Neural cell (in vitro differentiated cells): ENCODE data around the gene OR1E2. TPM values are rescaled to one million over a fixed set of nuclear protein-coding genes. Genes with fewer than 3 reads are reported as not detected.
"Not testable (repeated sequence)": the region's sequence is repeated elsewhere in the genome, so short reads cannot be mapped to it uniquely, and the experiment has no call there.

Experiments used
- H2AFZ ChIP-seq: fragments of 200-600, 300-800 bp; sonication (generic), shearing (Covaris generic); 2 replicates; pipeline ENCODE4 v1.6.0; 2014; ENCODE audit warnings: low read depth, mild to moderate bottlenecking, antibody characterized with exemption, low read length, moderate library complexity
- H3F3A ChIP-seq: fragments of 200-600 bp; shearing (Covaris generic); 2 replicates; pipeline ENCODE4 v1.6.1; 2016; ENCODE audit warnings: mild to moderate bottlenecking, moderate library complexity, mixed read lengths, antibody characterized with exemption, low read length; ENCODE audit not compliant: insufficient read depth, poor library complexity, severe bottlenecking
- H3K27ac ChIP-seq: fragments of 200-600, 300-800 bp; sonication (generic), shearing (Covaris generic); 2 replicates; pipeline ENCODE4 v1.5.1; 2014; ENCODE audit warnings: mild to moderate bottlenecking, low read length, moderate library complexity
- H3K27me3 ChIP-seq: fragments of 300-800, 200-600 bp; sonication (generic), shearing (Covaris generic); 2 replicates; pipeline ENCODE4 v1.6.0; 2014; ENCODE audit warnings: mild to moderate bottlenecking, low read depth, low read length, moderate library complexity; ENCODE audit not compliant: insufficient read depth
- H3K36me3 ChIP-seq: fragments of 300-800, 200-600 bp; sonication (generic), shearing (Covaris generic); 2 replicates; pipeline ENCODE4 v1.5.1; 2014; ENCODE audit warnings: mild to moderate bottlenecking, antibody characterized with exemption, low read length, moderate library complexity; ENCODE audit not compliant: insufficient read depth
- H3K4me2 ChIP-seq: fragments of 300-800, 200-600 bp; sonication (generic), shearing (Covaris generic); 2 replicates; pipeline ENCODE4 v1.6.0; 2014; ENCODE audit warnings: mild to moderate bottlenecking, low read length
- H3K4me3 ChIP-seq: fragments of 300-800, 200-600 bp; sonication (generic), shearing (Covaris generic); 2 replicates; pipeline ENCODE4 v1.5.1; 2014; ENCODE audit warnings: mild to moderate bottlenecking, low read length, moderate library complexity
- H3K79me2 ChIP-seq: fragments of 200-600 bp; shearing (Covaris generic); replicated peaks from 2 replicates; pipeline ENCODE4 v1.6.0; 2014; ENCODE audit warnings: mild to moderate bottlenecking, low read length, moderate library complexity; ENCODE audit not compliant: insufficient read depth
- H3K9ac ChIP-seq: fragments of 300-800, 200-600 bp; sonication (generic), shearing (Covaris generic); 2 replicates; pipeline ENCODE4 v1.6.1; 2016; ENCODE audit warnings: mild to moderate bottlenecking, low read length, mixed read lengths
- H3K9me2 ChIP-seq: fragments of 200-600 bp; shearing (Covaris generic); 2 replicates; pipeline ENCODE4 v1.6.1; 2016; ENCODE audit warnings: mild to moderate bottlenecking, low read length, mixed read lengths; ENCODE audit not compliant: insufficient read depth
- H3K9me3 ChIP-seq: fragments of 200-600, 300-800 bp; sonication (generic), shearing (Covaris generic); 2 replicates; pipeline ENCODE4 v1.6.1; 2016; ENCODE audit warnings: mild to moderate bottlenecking, mixed run types, low read length, moderate library complexity, mixed read lengths
- H4K20me1 ChIP-seq: fragments of 200-600 bp; shearing (Covaris generic); 2 replicates; pipeline ENCODE4 v1.6.1; 2016; ENCODE audit warnings: mild to moderate bottlenecking, mixed run types; ENCODE audit not compliant: insufficient read depth
- CTCF ChIP-seq: fragments of 450-650 bp; IDR thresholded peaks from 2 replicates; pipeline ENCODE4 v1.5.1; 2014; ENCODE audit warnings: antibody characterized with exemption, mild to moderate bottlenecking, moderate library complexity; ENCODE audit not compliant: poor library complexity, severe bottlenecking
- EP300 ChIP-seq: fragments of 450-650 bp; conservative IDR thresholded peaks from 2 replicates; pipeline ENCODE4 v1.6.1; 2014; ENCODE audit warnings: antibody characterized with exemption, mild to moderate bottlenecking, moderate library complexity; ENCODE audit not compliant: poor library complexity, severe bottlenecking
- EZH2 ChIP-seq: fragments of 200-600, 300-800 bp; shearing (Covaris generic), sonication (generic); IDR thresholded peaks from 2 replicates; pipeline ENCODE4 v1.6.1; 2014; ENCODE audit warnings: antibody characterized with exemption, low read length, borderline replicate concordance, mild to moderate bottlenecking; ENCODE audit not compliant: insufficient read depth, poor library complexity, severe bottlenecking
- MXI1 ChIP-seq: fragments of 450-650 bp; conservative IDR thresholded peaks from 2 replicates; pipeline ENCODE4 v1.6.1; 2014; ENCODE audit warnings: antibody characterized with exemption, mild to moderate bottlenecking; ENCODE audit not compliant: poor library complexity, severe bottlenecking
- POLR2AphosphoS5 ChIP-seq: IDR thresholded peaks from 2 replicates; pipeline ENCODE4 v1.6.1; 2012
- RAD21 ChIP-seq: fragments of 450-650 bp; conservative IDR thresholded peaks from 2 replicates; pipeline ENCODE4 v1.6.1; 2014; ENCODE audit warnings: antibody characterized with exemption, mild to moderate bottlenecking, moderate library complexity
- REST ChIP-seq: IDR thresholded peaks from 2 replicates; pipeline ENCODE4 v1.6.1; 2012; ENCODE audit warnings: borderline replicate concordance
- SMC3 ChIP-seq: fragments of 450-650 bp; conservative IDR thresholded peaks from 2 replicates; pipeline ENCODE4 v1.6.1; 2014; ENCODE audit warnings: antibody characterized with exemption, mild to moderate bottlenecking, moderate library complexity; ENCODE audit not compliant: poor library complexity
- TAF1 ChIP-seq: IDR thresholded peaks from 2 replicates; pipeline ENCODE4 v1.6.1; 2012; ENCODE audit warnings: low read depth
- polyA plus RNA-seq: library from polyadenylated mRNA; depleted of rRNA; stranded (reverse); fragments of >200 nt; gene quantifications from 2 replicates; pipeline ENCODE4 v1.2.3, GENCODE V29; 2014

OR1E2 gene
- polyA plus RNA-seq, 1 donor from 2014 or later: not detected

- Histone ChIP-seq H3K9me2 (no peaks in the 10 kb centered on the region), H3K27me3 (no peaks in the 10 kb centered on the region), H3K27ac (no peak overlapping the region), H3K9me3 (no peaks in the 10 kb centered on the region), H3F3A (no peaks in the 10 kb centered on the region), H4K20me1 (no peaks in the 10 kb centered on the region), H2AFZ (no peak overlapping the region), H3K9ac (no peak overlapping the region), H3K4me2 (no peak overlapping the region), H3K79me2 (no peaks in the 10 kb centered on the region), H3K4me3 (no peak overlapping the region), H3K36me3 (no peaks in the 10 kb centered on the region)
- TF ChIP-seq EP300 (no peak), REST (no peak), SMC3 (no peak), RAD21 (no peak), CTCF (no peak), EZH2 (no peak), POLR2AphosphoS5 (no peak), MXI1 (no peak), TAF1 (no peak)
Observed at GRCh38 chr17:3438368-3438767, 4.7 kb upstream of the OR1E2 start.

- not testable (repeated sequence) for H3K27ac ChIP-seq, H3K4me3 ChIP-seq, H3K9me2 ChIP-seq, H3K9ac ChIP-seq, H3K36me3 ChIP-seq, H2AFZ ChIP-seq, H4K20me1 ChIP-seq, H3F3A ChIP-seq, H3K27me3 ChIP-seq, H3K79me2 ChIP-seq, H3K4me2 ChIP-seq, H3K9me3 ChIP-seq
Observed at GRCh38 chr17:3433215-3433614, 426 bp downstream of the OR1E2 start.

GRCh38 chr17:3418222-3418621, 15.4 kb downstream of the OR1E2 start:
- Histone ChIP-seq H2AFZ (no peak overlapping the region), H3K9ac (no peak overlapping the region), H3K9me3 (no peaks in the 10 kb centered on the region), H3K4me3 (no peak overlapping the region), H3K36me3 (no peaks in the 10 kb centered on the region), H3K27me3 (no peaks in the 10 kb centered on the region), H3K4me2 (no peak overlapping the region), H4K20me1 (no peaks in the 10 kb centered on the region), H3K79me2 (no peaks in the 10 kb centered on the region), H3F3A (no peaks in the 10 kb centered on the region), H3K9me2 (no peaks in the 10 kb centered on the region), H3K27ac (no peak overlapping the region)
- no peak for TF ChIP-seq RAD21
- no peak for TF ChIP-seq CTCF
- TF ChIP-seq EP300: no peak
- TF ChIP-seq REST: no peak
- no peak for TF ChIP-seq SMC3
- TF ChIP-seq TAF1: no peak
- no peak for TF ChIP-seq POLR2AphosphoS5
- no peak for TF ChIP-seq EZH2
- no peak for TF ChIP-seq MXI1
